Memory B cell (primary cell): Measurements from ENCODE around the gene TRDMT1.
"Not testable (repeated sequence)": the region's sequence is repeated elsewhere in the genome, so short reads cannot be mapped to it uniquely, and the experiment has no call there.

Source experiments
- ATAC-seq: fragments of 150-1000 bp; cut with Tn5 transposase; 2 replicates; pipeline ENCODE4 v1.10.0; 2021; ENCODE audit warnings: low read depth, mild to moderate bottlenecking, moderate library complexity
- DNase-seq, 2 donors: peaks; one replicate each; pipeline ENCODE4 v3.0.0; 2022; ENCODE audit warnings: low spot score in 2 of 2
- H3K27ac Mint-ChIP-seq: one replicate; pipeline ENCODE4 v1.8.0; 2022; ENCODE audit warnings: mild to moderate bottlenecking, moderate library complexity, mixed read lengths
- H3K27me3 Mint-ChIP-seq: one replicate; pipeline ENCODE4 v1.8.0; 2022; ENCODE audit warnings: mixed read lengths
- H3K36me3 Mint-ChIP-seq: one replicate; pipeline ENCODE4 v1.8.0; 2022; ENCODE audit warnings: mild to moderate bottlenecking, mixed read lengths
- H3K4me1 Mint-ChIP-seq: one replicate; pipeline ENCODE4 v1.8.0; 2022; ENCODE audit warnings: mixed read lengths
- H3K4me3 Mint-ChIP-seq: one replicate; pipeline ENCODE4 v1.8.0; 2022; ENCODE audit warnings: mild to moderate bottlenecking, moderate library complexity, mixed read lengths
- H3K9me3 Mint-ChIP-seq: one replicate; pipeline ENCODE4 v1.8.0; 2022; ENCODE audit warnings: mixed read lengths

TRDMT1 gene

GRCh38 chr10:17114878-17115444 is 86.5 kb downstream of the TRDMT1 start:
- H3K36me3 Mint-ChIP-seq = peaks cover 14% of the 10 kb centered on the region
- not testable (repeated sequence) for H3K27me3 Mint-ChIP-seq, H3K9me3 Mint-ChIP-seq, H3K27ac Mint-ChIP-seq, ATAC-seq, H3K4me1 Mint-ChIP-seq, DNase-seq, H3K4me3 Mint-ChIP-seq

DNA sequence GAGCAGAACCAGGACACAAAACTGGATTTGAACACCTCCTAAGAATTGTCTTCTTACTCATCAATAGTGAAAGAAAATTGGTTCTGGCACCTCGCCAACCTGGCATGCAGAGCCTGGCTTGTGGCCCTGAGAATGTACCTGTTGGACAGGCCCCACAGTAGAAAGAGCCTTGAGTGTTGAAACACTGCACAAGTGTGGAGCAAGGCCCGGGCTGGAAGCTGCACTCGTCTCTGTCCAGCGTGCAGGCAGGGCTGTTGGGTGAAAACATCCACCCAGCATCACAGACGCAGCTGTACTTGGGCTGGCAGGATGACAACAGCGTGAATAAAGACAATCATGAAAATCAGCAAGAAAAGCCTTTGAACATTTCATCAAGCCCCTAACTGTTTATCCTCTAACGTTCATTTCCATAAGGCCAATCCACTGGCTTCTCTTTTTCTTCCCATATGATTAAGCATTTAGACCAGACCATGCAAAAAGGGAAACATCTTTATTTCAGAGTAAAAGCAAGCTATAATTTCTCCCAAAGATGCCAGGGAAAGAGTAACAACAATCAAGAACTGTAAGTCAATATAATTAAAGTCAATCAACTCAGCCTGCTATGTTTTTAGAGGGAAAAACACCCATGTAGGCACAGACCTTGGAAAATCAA is 87.5 kb downstream of the TRDMT1 start:
- H3K27me3 Mint-ChIP-seq = no peaks in the 10 kb centered on the region

GRCh38 chr10:17113346-17113745 is 88.1 kb downstream of the TRDMT1 start:
- Mint-ChIP-seq H3K27me3 (no peaks in the 10 kb centered on the region), H3K27ac (no peak overlapping the region), H3K9me3 (no peaks in the 10 kb centered on the region), H3K4me1 (no peaks in the 10 kb centered on the region), H3K4me3 (no peak overlapping the region), H3K36me3 (peaks cover 15% of the 10 kb centered on the region)
- DNase-seq = no peak
- no peak for ATAC-seq

More for the DNA sequence above, 87.5 kb downstream of the TRDMT1 start:
- Mint-ChIP-seq H3K4me3 (no peak overlapping the region), H3K9me3 (no peaks in the 10 kb centered on the region), H3K4me1 (no peaks in the 10 kb centered on the region), H3K36me3 (peaks cover 15% of the 10 kb centered on the region), H3K27ac (no peak overlapping the region)
- ATAC-seq = no peak
- no peak for DNase-seq

DNA sequence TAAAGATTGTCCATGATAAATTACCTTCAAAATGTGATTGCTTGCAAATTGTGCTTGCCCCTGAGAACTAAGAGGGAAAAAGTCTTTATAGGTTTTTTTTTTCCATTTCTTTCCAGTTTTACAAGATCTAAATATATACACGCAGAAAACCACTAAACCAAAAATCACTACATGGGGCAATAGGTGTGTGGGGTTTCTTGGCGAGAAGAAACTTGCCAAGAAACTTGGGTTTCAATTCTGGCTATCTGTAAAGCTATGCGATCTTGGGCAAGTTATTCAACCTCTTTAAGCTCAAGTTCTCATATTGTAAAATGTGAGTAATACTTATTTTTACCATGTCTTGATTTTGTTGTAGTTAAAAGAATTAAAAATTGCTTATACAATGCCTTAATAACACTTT is 88.9 kb downstream of the TRDMT1 start:
- DNase-seq (no peak), ATAC-seq (no peak)
- Mint-ChIP-seq H3K4me3 (no peak overlapping the region), H3K36me3 (peaks cover 12% of the 10 kb centered on the region), H3K27me3 (no peaks in the 10 kb centered on the region), H3K9me3 (no peaks in the 10 kb centered on the region), H3K27ac (no peak overlapping the region), H3K4me1 (no peaks in the 10 kb centered on the region)

GRCh38 chr10:17109475-17110207 is 91.8 kb downstream of the TRDMT1 start:
- H3K4me3 Mint-ChIP-seq = no peak overlapping the region
- no peak overlapping the region for H3K27ac Mint-ChIP-seq
- no peaks in the 10 kb centered on the region for H3K4me1 Mint-ChIP-seq
- ATAC-seq (no peak), DNase-seq (no peak)
- no peaks in the 10 kb centered on the region for H3K27me3 Mint-ChIP-seq
- H3K9me3 Mint-ChIP-seq = no peaks in the 10 kb centered on the region
- peaks cover 15% of the 10 kb centered on the region for H3K36me3 Mint-ChIP-seq

GRCh38 chr10:17109046-17109445 is 92.4 kb downstream of the TRDMT1 start:
- no peak overlapping the region for H3K27ac Mint-ChIP-seq
- DNase-seq = no peak

DNA sequence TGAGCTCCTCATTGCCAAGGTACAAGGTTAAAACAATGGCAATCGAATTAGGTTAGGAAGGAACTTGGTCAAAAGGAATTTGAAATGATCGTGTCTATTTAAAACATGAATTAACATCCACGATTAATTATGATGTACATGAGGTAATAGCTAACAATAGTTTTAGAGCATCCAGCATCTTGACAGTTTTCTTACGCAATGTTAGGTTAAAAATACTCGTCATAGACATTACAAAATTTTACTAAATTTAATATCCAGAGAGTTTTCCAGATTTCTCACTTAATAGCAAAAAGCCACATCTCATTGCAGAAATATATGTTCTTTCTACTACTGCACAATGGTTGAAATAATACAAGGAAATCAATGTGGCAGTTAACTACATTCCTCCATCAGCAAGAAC is 94.5 kb downstream of the TRDMT1 start:
- H3K36me3 Mint-ChIP-seq = peaks cover 15% of the 10 kb centered on the region
- no peak overlapping the region for H3K27ac Mint-ChIP-seq
- no peak overlapping the region for H3K4me3 Mint-ChIP-seq
- no peaks in the 10 kb centered on the region for H3K4me1 Mint-ChIP-seq
- ATAC-seq (no peak), DNase-seq (no peak)
- H3K9me3 Mint-ChIP-seq = no peaks in the 10 kb centered on the region
- no peaks in the 10 kb centered on the region for H3K27me3 Mint-ChIP-seq

More at GRCh38 chr10:17109046-17109445, 92.4 kb downstream of the TRDMT1 start:
- H3K9me3 Mint-ChIP-seq = no peaks in the 10 kb centered on the region
- peaks cover 13% of the 10 kb centered on the region for H3K36me3 Mint-ChIP-seq
- H3K4me1 Mint-ChIP-seq = no peaks in the 10 kb centered on the region
- no peaks in the 10 kb centered on the region for H3K27me3 Mint-ChIP-seq
- no peak overlapping the region for H3K4me3 Mint-ChIP-seq
- no peak for ATAC-seq

DNA sequence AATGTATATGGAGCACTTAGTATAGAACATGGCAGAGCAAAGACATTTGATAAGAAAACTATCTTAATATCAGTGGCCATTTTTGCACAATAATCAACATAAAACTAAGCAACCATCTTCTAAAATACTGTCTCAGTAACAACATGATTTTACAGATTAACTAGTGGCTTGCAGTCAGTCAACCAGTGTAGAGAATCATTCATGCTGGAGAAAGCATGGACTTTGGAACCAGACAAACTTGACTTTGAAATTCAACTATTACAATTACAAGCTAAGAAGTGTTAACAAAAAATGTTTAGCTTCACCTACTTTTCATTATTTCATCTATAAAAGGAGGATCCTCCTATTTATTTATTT is 99.6 kb downstream of the TRDMT1 start:
- H3K4me1 Mint-ChIP-seq = no peaks in the 10 kb centered on the region
- no peaks in the 10 kb centered on the region for H3K27me3 Mint-ChIP-seq
- no peak overlapping the region for H3K4me3 Mint-ChIP-seq
- no peaks in the 10 kb centered on the region for H3K9me3 Mint-ChIP-seq
- no peak overlapping the region for H3K27ac Mint-ChIP-seq
- DNase-seq (no peak), ATAC-seq (no peak)
- H3K36me3 Mint-ChIP-seq = peaks cover 12% of the 10 kb centered on the region

GRCh38 chr10:17101257-17101909 is 100.1 kb downstream of the TRDMT1 start:
- Mint-ChIP-seq H3K36me3 (peaks cover 13% of the 10 kb centered on the region), H3K27me3 (no peaks in the 10 kb centered on the region), H3K9me3 (no peaks in the 10 kb centered on the region), H3K4me1 (no peaks in the 10 kb centered on the region), H3K27ac (no peak overlapping the region), H3K4me3 (no peak overlapping the region)
- ATAC-seq (no peak), DNase-seq (no peak)

GRCh38 chr10:17100586-17100985 is 100.9 kb downstream of the TRDMT1 start:
- Mint-ChIP-seq H3K9me3 (no peaks in the 10 kb centered on the region), H3K27ac (no peak overlapping the region), H3K4me3 (no peak overlapping the region), H3K36me3 (peaks cover 13% of the 10 kb centered on the region), H3K4me1 (no peaks in the 10 kb centered on the region), H3K27me3 (no peaks in the 10 kb centered on the region)
- ATAC-seq (no peak), DNase-seq (no peak)

- ATAC-seq (no peak), DNase-seq (no peak)
- Mint-ChIP-seq H3K9me3 (no peaks in the 10 kb centered on the region), H3K4me3 (no peak overlapping the region), H3K27ac (no peak overlapping the region), H3K4me1 (no peaks in the 10 kb centered on the region), H3K27me3 (no peaks in the 10 kb centered on the region), H3K36me3 (peaks cover 8% of the 10 kb centered on the region)
These were observed 103.5 kb downstream of the TRDMT1 start for GRCh38 chr10:17098012-17098411.
